Measurements from ENCODE around the gene VWA1. TPM values are rescaled to one million over a fixed set of nuclear protein-coding genes. Genes with fewer than 3 reads are reported as not detected.

Gene VWA1
- total RNA-seq, 4 donors from 2014 or later: 29.4 to 82.0 (median 51.6) TPM

GRCh38 chr1:1395166-1395565 lies 40.3 kb upstream of the VWA1 start:
- intact Hi-C loops (cut with DNase I; ENCODE audit: low total_unique reads): no loop called here
- TF ChIP-seq CTCF (IDR thresholded peaks at IDR 0.05) (no peak), POLR2AphosphoS5 (IDR thresholded peaks at IDR 0.05) (no peak), EP300 (IDR thresholded peaks at IDR 0.05; ENCODE audit: low read depth) (no peak), POLR2A (IDR thresholded peaks at IDR 0.05) (no peak)
- peaks cover 0 to 56% (median 29%) of the 10 kb centered on the region in 4 donors for H3K36me3 ChIP-seq
- no peaks in the 10 kb centered on the region for H3K9me3 ChIP-seq
- no peaks in the 10 kb centered on the region for H3K27me3 ChIP-seq
- peaks cover 7 to 19% (median 15%) of the 10 kb centered on the region in 4 donors for H3K4me1 ChIP-seq
- H3K27ac ChIP-seq: no peak overlapping the region
- in situ Hi-C loops (cut with MboI; ENCODE audit: low pct_ligation_motif_present in 1 of 4, low pct_unique_long_range_greater_than_20kb in 1 of 4, low sequenced_read_pairs in 3 of 4): no loop called here
- no peak for DNase-seq
- H3K4me3 ChIP-seq: no peak overlapping the region
- 88 to 90% methylated on average over 7 to 11 of the region's 11 CpGs for WGBS, 2 donors (ENCODE audit: low coverage in 1 of 2)

- in situ Hi-C loops (cut with MboI; ENCODE audit: low pct_ligation_motif_present in 1 of 4, low pct_unique_long_range_greater_than_20kb in 1 of 4, low sequenced_read_pairs in 3 of 4) (no loop called here), intact Hi-C loops (cut with DNase I; ENCODE audit: low total_unique reads) (no loop called here)
- Histone ChIP-seq H3K27ac (peak overlapping the region; percentile 86 to 94 (median 89)), H3K36me3 (peaks cover 0 to 30% (median 14%) of the 10 kb centered on the region in 4 donors), H3K27me3 (no peaks in the 10 kb centered on the region), H3K4me1 (peaks cover 15 to 32% (median 22%) of the 10 kb centered on the region in 4 donors), H3K4me3 (peak overlapping the region; percentile 79 to 98 (median 93)), H3K9me3 (no peaks in the 10 kb centered on the region)
- DNase-seq: no peak
- TF ChIP-seq POLR2AphosphoS5 (IDR thresholded peaks at IDR 0.05): no peak
- TF ChIP-seq EP300 (IDR thresholded peaks at IDR 0.05; ENCODE audit: low read depth): no peak
- TF ChIP-seq POLR2A (IDR thresholded peaks at IDR 0.05): no peak
- TF ChIP-seq CTCF (IDR thresholded peaks at IDR 0.05): no peak
- WGBS, 2 donors (ENCODE audit: low coverage in 1 of 2): 0 to 46% methylated on average over 1 to 18 of the region's 19 CpGs
Observed at GRCh38 chr1:1397839-1398523, 37.5 kb upstream of the VWA1 start.

GRCh38 chr1:1398677-1399186 lies 36.8 kb upstream of the VWA1 start:
- intact Hi-C loops (cut with DNase I; ENCODE audit: low total_unique reads) (no loop called here), in situ Hi-C loops (cut with MboI; ENCODE audit: low pct_ligation_motif_present in 1 of 4, low pct_unique_long_range_greater_than_20kb in 1 of 4, low sequenced_read_pairs in 3 of 4) (no loop called here)
- H3K36me3 ChIP-seq: peaks cover 0 to 28% (median 12%) of the 10 kb centered on the region in 4 donors
- H3K4me1 ChIP-seq: peaks cover 15 to 32% (median 22%) of the 10 kb centered on the region in 4 donors
- H3K4me3 ChIP-seq: peak overlapping the region; percentile 79 to 98 (median 93)
- TF ChIP-seq POLR2AphosphoS5 (IDR thresholded peaks at IDR 0.05): no peak
- 0 to 1% methylated on average over 15 to 26 of the region's 54 CpGs for WGBS, 2 donors (ENCODE audit: low coverage in 1 of 2)
- H3K9me3 ChIP-seq: no peaks in the 10 kb centered on the region
- DNase-seq: no peak
- no peaks in the 10 kb centered on the region for H3K27me3 ChIP-seq
- H3K27ac ChIP-seq: peak overlapping the region; percentile 86 to 94 (median 89)

- Histone ChIP-seq H3K4me3 (peak within 1 kb of the TSS; percentile 79 to 98 (median 93)), H3K9me3 (no peaks in the 10 kb centered on the region), H3K27ac (peak within 1 kb of the TSS; percentile 86 to 94 (median 89)), H3K36me3 (peaks cover 0 to 22% (median 10%) of the 10 kb centered on the region in 4 donors), H3K4me1 (peaks cover 15 to 32% (median 22%) of the 10 kb centered on the region in 4 donors), H3K27me3 (no peaks in the 10 kb centered on the region)
- intact Hi-C loops (cut with DNase I; ENCODE audit: low total_unique reads): no loop called here
- WGBS, 2 donors (ENCODE audit: low coverage in 1 of 2): 0% methylated on average over 46 of the region's 86 CpGs; no CpG with 5 or more reads in 1 of the 2 donors
- TF ChIP-seq POLR2AphosphoS5 (IDR thresholded peaks at IDR 0.05): peak; percentile 75 to 84 (median 84)
- peak; percentile 74 for TF ChIP-seq POLR2A (IDR thresholded peaks at IDR 0.05)
- no peak for TF ChIP-seq EP300 (IDR thresholded peaks at IDR 0.05; ENCODE audit: low read depth)
- peak; percentile 56 to 92 (median 70) for TF ChIP-seq CTCF (IDR thresholded peaks at IDR 0.05)
- in situ Hi-C loops (cut with MboI; ENCODE audit: low pct_ligation_motif_present in 1 of 4, low pct_unique_long_range_greater_than_20kb in 1 of 4, low sequenced_read_pairs in 3 of 4): no loop called here
- DNase-seq: peak; percentile 99
Observed at GRCh38 chr1:1399187-1399871, 36.2 kb upstream of the VWA1 start, which contains the start of gene CCNL2. Gene CCNL2 (minus strand): TSS chr1:1399335. CDS start chr1:1399306, 29 bp downstream.
